GM12875 (cell line): ENCODE data around the gene SLC9A9.

Source experiments
- H3K4me3 ChIP-seq: one replicate; pipeline ENCODE4 v1.5.1; 2011; ENCODE audit warnings: low read depth, low read length, control low read depth
- TF ChIP-seq, protein P1 (sequence below): IDR thresholded peaks from 2 replicates; pipeline ENCODE4 v1.5.1; 2011; ENCODE audit warnings: low read depth, mild to moderate bottlenecking, control low read depth, inconsistent platforms, low read length, moderate library complexity, borderline replicate concordance; ENCODE audit not compliant: insufficient read depth

SLC9A9 gene

DNA sequence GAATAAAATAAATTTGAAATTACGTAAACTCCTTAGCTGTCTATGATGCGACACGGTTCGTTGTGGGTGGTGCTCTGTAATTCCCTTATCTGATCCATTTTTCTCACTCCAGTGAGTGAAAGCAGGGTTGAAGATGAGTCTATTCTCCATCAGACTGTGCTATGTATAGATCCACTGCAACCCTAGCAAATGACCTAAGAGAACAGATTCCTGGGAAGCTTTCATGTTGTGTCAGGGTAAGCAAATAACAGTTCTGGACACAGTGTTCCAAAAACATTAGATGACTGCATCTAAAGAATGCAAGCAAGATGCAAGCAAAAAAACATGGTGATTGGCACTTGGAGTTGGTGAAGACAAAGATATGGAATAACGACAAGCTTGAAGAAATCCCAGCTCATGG, 239.3 kb downstream of the SLC9A9 start:
- no peak overlapping the region for H3K4me3 ChIP-seq
- TF ChIP-seq, protein P1, sequence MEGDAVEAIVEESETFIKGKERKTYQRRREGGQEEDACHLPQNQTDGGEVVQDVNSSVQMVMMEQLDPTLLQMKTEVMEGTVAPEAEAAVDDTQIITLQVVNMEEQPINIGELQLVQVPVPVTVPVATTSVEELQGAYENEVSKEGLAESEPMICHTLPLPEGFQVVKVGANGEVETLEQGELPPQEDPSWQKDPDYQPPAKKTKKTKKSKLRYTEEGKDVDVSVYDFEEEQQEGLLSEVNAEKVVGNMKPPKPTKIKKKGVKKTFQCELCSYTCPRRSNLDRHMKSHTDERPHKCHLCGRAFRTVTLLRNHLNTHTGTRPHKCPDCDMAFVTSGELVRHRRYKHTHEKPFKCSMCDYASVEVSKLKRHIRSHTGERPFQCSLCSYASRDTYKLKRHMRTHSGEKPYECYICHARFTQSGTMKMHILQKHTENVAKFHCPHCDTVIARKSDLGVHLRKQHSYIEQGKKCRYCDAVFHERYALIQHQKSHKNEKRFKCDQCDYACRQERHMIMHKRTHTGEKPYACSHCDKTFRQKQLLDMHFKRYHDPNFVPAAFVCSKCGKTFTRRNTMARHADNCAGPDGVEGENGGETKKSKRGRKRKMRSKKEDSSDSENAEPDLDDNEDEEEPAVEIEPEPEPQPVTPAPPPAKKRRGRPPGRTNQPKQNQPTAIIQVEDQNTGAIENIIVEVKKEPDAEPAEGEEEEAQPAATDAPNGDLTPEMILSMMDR, result no peak

DNA sequence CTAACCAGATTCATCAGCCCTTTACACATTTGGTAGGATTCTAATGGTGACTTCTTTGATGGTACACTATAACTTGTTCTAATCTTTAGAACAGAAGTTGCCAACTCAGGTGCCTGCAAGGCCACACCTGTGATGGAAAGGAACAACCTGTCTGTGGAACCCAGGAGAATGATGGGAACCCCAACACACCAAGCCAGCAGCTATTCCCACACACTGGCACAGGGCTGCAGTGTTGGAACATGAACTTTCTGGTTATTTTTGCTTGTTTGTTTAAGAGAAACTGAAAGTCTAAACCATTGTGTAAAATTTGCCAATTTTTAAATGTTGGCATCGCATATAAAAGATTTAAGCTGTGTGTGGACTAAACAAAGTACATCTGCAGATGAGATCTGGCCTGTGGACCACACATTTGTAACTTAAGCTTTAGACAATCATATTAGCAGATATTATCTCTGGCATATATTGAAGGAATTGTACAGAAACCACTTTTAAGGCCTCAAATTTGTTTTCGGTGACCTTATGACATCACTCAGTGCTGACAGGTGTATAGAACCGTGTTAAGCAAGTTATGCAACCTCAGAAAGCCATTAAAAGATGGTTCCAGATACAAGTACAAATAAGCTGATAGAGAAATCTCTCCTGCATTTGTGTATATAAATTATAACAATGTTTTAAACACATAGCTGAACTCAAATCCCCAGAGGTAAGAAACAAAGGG, 242.9 kb downstream of the SLC9A9 start:
- no peak overlapping the region for H3K4me3 ChIP-seq
- TF ChIP-seq, protein P1, result no peak

DNA sequence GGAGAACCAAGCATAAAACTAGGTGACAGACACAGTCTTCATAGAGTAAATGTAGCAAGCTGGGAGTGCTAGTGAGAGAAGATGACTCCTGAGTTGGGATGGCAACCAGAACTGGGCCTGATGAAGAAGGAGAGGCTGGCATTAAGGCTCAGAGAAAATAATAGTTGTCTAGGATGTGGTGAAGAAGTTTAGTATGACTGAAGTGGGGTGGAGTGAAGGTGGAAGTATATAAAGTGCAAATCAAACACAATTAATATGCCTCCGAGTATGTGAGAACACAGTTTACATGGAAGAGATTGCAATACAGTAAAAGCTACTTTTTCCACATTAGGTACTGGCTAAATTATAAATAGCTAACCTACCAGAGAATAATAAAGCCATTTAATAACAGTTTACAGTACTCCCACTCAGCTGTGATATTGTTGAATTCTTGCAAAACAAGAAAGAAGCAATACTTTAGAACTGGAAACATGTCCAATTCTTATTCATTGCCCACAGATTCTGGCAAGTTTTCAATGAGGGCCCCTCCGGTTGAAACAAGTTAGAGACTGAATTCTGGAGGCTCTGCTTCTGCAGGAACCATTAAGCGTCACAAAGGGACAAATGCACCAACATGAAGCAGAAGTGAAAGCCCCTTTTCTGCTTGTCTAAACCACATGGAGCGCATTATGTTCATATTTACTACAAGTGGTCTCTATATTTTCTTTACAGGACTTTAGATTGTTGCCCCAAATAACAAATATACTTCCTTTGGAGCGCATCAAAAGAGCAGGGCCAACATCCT, 243.7 kb downstream of the SLC9A9 start:
- TF ChIP-seq, protein P1, result no peak
- H3K4me3 ChIP-seq, result no peak overlapping the region

DNA sequence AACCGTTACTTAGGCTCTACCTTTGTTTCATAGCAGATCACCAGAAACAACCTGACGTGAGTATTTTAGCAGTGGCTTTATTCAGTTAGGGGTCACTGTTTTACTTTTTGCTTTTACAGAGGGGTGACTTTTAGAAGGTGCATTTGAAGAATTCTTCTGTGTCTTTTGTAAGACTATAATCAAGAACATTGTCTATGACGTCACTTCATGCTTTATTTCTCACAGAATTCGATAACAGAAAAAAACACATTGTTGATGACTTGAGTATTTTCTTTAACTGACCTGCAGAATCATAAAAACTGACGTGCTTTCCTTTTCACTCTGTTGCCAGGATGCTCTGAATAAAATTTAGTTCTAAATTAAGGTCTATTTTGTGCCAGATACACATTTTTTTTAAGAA, 244.5 kb downstream of the SLC9A9 start:
- H3K4me3 ChIP-seq, result no peak overlapping the region
- TF ChIP-seq, protein P1, result no peak

DNA sequence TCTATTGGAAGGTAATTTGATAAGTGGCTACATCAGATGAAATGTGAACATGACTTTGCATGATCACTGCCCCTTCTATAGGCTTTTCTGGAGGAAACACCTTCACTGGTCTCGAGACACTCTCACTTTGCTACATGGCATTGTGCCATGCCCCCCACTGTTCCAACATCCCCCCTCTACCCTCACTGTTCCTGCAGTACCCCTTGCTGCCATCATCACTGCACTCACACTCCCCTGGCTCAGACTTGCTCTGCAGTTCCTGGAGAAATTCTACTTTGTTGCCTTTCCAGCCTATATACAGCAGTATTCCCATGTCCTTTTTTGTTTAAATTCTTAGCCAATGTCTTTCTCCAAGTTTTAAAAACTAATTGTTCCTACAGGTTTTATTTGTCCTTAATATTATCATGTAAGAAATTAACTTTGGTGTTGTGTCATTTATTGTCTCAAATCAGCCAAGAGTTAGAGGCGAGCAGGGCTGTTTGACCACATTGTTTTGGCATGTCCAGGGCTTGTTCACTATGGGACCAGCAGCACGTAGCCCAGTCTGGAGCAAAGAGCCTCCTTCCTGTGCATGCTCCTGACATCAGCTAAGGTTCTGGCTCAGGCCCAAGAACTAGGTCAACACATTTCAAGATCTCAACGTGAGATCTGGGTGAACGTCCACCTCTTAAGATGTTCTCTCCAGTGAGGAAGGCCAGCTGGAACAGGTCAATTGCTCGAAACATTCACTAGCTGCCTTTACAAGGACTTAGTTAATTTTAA, 246.4 kb downstream of the SLC9A9 start:
- H3K4me3 ChIP-seq, result no peak overlapping the region

DNA sequence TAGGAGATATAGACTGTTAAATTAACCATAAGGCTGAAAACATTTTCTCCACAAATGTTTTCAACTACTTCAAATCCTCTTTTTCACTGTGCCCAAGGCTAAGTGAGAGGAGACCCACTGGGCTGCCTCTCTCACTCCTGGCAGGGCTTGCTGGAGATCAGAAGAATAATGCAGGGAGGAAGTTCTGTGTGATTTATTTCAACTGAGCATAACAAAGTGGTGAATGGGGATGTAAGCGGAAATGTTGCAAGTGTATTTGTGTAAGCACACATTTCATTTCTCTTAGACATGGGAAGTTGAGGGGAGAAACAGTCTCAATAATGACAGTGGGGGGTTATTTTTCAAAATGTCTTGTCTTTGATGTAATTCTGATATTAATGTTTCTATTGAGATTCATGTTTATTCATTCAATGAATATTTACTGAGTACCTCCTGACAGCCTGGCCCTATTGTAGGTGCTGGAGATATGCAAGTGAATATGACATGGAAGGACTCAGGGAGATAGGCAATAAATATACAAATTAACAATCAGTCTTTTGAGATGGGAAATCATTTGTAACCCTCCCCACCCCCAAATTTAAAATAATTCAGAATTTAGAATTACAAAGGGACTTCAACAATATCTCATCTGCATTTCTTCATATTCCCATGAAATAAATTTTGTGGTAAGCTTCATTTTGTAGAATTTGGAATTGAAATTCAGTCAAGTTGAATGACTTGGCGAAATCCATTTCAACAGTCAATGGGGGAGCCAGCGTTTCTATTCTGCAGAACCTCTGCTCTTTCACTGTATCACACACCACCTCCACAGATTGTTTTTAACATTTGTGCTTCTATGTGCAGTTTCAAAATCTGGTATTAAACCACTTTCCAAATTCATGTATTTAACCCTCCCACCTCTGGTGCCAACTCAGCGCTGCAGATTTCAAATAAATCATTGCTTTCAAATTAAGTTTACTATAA, 247.2 kb downstream of the SLC9A9 start:
- TF ChIP-seq, protein P1, result no peak
- H3K4me3 ChIP-seq, result no peak overlapping the region

More for the DNA sequence above, 246.4 kb downstream of the SLC9A9 start:
- TF ChIP-seq, protein P1, result no peak
